ENCODE data around the gene STXBP6.

Gene STXBP6

GRCh38 chr14:24991821-24992220 is 58.1 kb downstream of the STXBP6 start:
- no peak overlapping the region for H3K27ac ChIP-seq
- no peak for DNase-seq (ENCODE audit: low read depth, low spot score)

DNA sequence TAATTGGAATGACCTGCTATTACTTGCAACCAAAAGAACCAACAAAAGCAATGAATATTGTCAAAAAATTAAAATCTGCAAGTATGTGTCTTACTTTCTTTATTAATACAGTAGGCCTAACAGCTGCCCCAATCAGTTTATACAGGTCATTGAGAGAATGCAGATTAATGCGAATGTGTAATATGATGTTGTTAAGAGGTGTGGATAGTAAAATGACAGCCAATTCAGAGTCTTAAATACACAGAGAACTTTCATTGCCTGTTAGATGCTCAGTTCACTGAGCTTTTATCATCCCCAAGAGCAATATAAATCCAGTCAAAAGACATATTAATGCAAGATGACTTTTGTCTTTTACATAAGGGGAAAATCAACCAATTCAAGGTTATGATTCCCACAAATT is 58.7 kb downstream of the STXBP6 start:
- DNase-seq (ENCODE audit: low read depth, low spot score), result no peak
- H3K27ac ChIP-seq, result no peak overlapping the region

GRCh38 chr14:24990773-24991172 is 59.2 kb downstream of the STXBP6 start:
- DNase-seq (ENCODE audit: low read depth, low spot score), result no peak
- H3K27ac ChIP-seq, result no peak overlapping the region

GRCh38 chr14:24990050-24990449 is 59.9 kb downstream of the STXBP6 start:
- H3K27ac ChIP-seq, result no peak overlapping the region
- DNase-seq (ENCODE audit: low read depth, low spot score), result no peak

DNA sequence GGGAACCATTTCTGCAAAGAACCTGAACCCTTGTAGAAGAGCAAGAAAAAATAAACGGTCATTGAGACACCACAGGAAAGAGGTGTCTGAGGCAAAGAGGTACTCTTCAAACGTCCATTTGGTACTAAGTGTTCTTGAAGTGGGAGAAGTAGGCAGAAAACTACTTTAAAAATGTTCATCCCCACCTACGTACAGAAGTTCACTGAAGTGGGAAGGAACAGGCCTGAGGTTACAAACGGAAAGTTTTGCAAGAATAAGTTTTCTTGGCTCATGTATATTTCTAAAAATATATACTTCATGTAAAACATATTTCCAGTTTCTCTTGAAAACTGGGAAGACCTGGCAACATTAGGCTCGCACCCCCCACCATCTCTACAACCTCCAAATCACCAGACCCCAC is 61.2 kb downstream of the STXBP6 start:
- H3K27ac ChIP-seq, result no peak overlapping the region
- DNase-seq (ENCODE audit: low read depth, low spot score), result no peak

- no peak for DNase-seq (ENCODE audit: low read depth, low spot score)
- no peak overlapping the region for H3K27ac ChIP-seq
Measured at GRCh38 chr14:24986206-24986893, 63.6 kb downstream of the STXBP6 start.

DNA sequence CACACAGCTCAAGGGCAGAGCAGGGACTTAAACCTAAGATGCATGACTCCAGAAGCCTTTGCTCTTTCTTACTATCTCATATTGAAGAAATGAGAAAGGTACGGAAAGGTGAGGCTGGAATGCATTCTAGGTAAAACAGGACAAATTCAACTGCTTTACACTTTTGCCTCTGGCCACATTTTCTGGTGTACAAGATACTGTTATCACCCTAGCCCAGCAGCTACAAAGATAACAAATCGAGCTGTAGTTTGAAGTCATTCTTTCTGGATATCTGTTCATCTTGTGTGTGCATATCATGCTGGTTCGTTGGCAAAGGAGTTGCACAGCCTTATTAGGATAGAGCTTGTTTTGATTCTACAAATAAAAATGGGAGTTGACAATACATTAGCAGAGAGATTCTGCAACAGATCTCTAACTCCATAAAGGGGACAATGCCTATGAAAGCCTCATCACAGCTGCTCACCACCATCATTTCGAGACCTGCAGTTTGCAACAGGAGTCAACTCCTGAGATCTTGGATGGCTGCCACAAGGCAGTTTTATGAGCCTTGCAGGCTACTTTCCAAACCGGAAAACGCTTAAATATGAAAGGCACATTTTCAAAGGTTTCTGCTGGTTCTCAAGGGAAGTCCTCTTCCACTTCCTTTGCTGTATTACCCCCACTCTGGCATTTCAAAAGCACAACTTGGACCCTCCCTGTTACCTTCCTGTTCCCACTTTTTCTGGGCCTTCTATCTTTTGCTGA is 64.9 kb downstream of the STXBP6 start:
- no peak overlapping the region for H3K27ac ChIP-seq
- DNase-seq (ENCODE audit: low read depth, low spot score), result no peak

DNA sequence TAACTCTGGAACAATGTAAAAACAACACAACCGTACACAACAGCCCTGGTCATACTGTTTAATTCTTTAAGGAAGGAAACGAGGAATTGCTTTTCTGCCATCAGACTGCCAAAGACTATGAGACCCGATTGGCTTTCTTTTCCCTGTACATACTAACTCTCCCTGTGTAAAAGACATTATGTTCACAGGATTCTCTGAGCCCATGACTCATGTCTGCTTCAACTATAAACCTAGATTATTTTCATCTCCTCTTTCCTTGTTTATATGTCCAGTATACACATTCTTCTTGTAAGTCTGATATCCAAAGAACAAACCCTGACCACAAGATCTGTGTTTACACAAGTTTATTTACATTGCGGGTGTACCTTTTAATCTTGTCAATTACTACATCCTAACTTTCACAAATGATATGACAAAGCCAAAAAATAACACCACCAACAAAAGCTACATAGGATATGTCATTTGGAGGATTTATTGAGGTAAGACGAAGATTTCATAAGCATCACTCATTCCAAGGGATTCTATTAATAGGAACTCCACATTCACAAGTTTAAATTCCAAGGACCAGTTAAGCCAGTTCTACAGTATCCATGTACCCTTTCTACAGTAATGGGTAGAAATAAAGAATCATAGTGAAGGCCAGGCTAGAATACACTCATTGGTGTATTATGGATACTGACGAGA is 67.3 kb downstream of the STXBP6 start:
- no peak overlapping the region for H3K27ac ChIP-seq

GRCh38 chr14:24979725-24980239 is 70.2 kb downstream of the STXBP6 start:
- H3K27ac ChIP-seq, result no peak overlapping the region
- no peak for DNase-seq (ENCODE audit: low read depth, low spot score)

More for the DNA sequence above, 67.3 kb downstream of the STXBP6 start:
- DNase-seq (ENCODE audit: low read depth, low spot score), result peak; percentile 79

GRCh38 chr14:24978862-24979724 is 70.9 kb downstream of the STXBP6 start:
- no peak overlapping the region for H3K27ac ChIP-seq
- no peak for DNase-seq (ENCODE audit: low read depth, low spot score)

DNA sequence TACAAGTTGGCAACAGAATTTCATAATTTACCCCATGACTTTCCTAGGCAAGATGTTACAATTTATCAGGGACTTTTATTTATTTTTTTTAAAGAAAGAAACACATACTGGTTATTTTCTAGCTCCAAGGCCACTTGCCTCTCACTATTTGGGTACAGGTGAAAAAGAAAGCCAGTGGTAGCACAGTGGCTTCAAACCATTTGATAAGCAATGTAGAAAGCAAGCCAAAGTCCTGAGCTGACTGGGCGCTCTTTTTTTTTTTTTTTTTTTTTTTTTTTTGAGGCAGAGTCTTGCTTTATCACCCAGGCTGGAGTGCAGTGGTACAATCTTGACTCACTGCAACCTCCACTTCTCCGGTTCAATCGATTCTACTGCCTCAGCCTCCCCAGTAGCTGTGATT is 73.3 kb downstream of the STXBP6 start:
- no peak overlapping the region for H3K27ac ChIP-seq
- no peak for DNase-seq (ENCODE audit: low read depth, low spot score)

- DNase-seq (ENCODE audit: low read depth, low spot score), result no peak
Measured at GRCh38 chr14:24975393-24975792, 74.6 kb downstream of the STXBP6 start.

DNA sequence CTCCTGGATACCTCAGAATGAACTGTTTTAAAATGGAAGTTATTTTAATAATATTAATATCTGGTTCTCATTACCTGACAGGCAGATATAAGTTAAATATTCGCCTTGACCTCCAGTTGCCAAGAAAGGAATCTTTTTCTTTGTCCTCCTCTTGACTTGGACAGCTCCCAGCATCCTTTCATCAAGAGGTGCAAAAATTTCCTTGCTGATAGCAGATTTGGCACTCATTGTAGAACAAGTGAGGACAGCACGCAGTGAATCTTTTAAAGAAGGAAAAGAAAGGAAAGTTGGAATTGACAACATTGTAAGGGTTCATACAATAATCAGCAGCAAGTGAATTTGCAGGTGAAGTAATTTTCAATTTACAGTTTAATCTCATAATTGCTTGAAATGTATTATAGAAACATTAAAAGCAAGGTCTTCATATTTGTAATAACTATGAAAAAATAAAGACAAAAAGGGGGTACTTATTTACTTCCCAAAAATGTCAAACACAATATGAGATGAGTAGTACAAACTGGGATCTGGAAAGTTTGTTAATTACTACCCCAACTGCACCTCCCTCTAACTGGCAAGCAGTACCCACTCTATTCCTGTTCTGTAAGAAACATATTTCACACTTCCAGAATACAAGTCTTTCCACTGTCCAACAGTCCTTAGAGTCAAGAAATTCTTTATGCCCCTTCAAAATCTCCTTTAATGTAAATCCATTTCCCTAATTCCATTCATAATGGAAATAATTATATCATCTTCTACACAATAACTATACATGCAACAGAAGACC is 75.2 kb downstream of the STXBP6 start:
- no peak for DNase-seq (ENCODE audit: low read depth, low spot score)
- no peak overlapping the region for H3K27ac ChIP-seq

More at GRCh38 chr14:24975393-24975792, 74.6 kb downstream of the STXBP6 start:
- H3K27ac ChIP-seq, result no peak overlapping the region

GRCh38 chr14:24972844-24973243 is 77.1 kb downstream of the STXBP6 start:
- no peak for DNase-seq (ENCODE audit: low read depth, low spot score)
- H3K27ac ChIP-seq, result no peak overlapping the region

- DNase-seq (ENCODE audit: low read depth, low spot score), result no peak
- H3K27ac ChIP-seq, result no peak overlapping the region
Measured at GRCh38 chr14:24971255-24971654, 78.7 kb downstream of the STXBP6 start.

DNA sequence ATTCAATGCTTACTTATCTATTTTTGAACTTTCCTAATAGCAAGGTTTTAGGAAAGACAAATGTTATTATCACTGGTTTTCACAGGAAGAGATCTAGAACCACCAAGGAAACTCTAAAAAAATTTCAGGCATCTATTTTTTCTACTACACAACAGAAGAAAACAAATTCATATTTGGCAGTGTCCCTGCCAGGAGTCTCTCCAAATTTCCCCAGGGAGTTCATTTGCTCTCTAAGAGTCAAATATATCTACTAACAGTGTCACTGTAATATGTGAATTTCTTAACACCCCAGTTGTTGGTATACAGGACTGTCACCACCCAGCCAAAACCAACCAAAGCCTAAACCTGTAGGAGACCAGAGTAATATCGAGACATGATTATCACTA is 83.4 kb downstream of the STXBP6 start:
- DNase-seq (ENCODE audit: low read depth, low spot score), result no peak

GRCh38 chr14:24965934-24966578 is 83.9 kb downstream of the STXBP6 start:
- no peak overlapping the region for H3K27ac ChIP-seq

More for the DNA sequence above, 83.4 kb downstream of the STXBP6 start:
- no peak overlapping the region for H3K27ac ChIP-seq

DNA sequence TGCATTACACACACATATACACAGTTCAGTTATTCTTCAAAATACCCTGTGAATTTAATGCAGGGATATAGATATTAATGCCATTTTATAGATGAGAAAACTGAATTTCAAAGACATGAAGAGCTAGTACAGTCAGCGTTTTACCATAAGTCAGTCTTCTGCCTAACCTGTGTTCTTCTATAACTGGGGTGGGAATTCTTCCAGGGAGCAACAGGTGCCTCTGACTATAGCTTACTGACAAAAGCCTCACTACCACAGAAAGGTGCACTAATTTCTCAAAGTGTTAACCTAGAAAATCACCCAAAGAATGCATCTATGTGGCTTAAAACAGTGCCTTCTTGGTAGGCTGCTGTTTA is 84.4 kb downstream of the STXBP6 start:
- no peak for DNase-seq (ENCODE audit: low read depth, low spot score)
- H3K27ac ChIP-seq, result no peak overlapping the region

More at GRCh38 chr14:24965934-24966578, 83.9 kb downstream of the STXBP6 start:
- no peak for DNase-seq (ENCODE audit: low read depth, low spot score)

DNA sequence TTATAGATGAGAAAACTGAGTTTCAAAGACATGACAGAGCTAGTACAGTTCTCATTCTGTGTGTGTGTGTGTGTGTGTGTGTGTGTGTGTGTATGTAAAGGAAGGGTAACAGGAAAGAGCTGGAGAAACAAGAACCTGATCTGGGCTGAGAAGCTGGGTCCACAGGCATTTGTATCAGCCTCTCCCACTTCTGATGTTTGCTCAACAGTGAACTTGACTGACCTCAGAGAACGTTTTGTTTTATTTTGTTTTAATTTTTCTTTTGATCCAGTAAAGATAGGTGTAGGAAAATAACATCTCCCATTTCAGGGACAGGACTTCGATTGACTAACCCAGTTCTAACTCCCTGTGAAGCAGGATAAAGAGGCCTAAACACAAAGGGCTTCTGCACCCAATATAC is 85.4 kb downstream of the STXBP6 start:
- no peak for DNase-seq (ENCODE audit: low read depth, low spot score)
- H3K27ac ChIP-seq, result no peak overlapping the region

Measured in epithelial cell of prostate (primary cell).